NCI-H446 (cell line): ENCODE results near the gene EIF2B2.
A peak's percentile ranks its signal among the peaks of the same experiment; 100 is the strongest.
"Not testable (repeated sequence)": the region's sequence is repeated elsewhere in the genome, so short reads cannot be mapped to it uniquely, and the experiment has no call there.

Experiments
- DNase-seq, 2 experiments: peaks; one replicate each; lab custom pipeline; 2025; lab: John Stamatoyannopoulos, UW

Gene EIF2B2

DNA sequence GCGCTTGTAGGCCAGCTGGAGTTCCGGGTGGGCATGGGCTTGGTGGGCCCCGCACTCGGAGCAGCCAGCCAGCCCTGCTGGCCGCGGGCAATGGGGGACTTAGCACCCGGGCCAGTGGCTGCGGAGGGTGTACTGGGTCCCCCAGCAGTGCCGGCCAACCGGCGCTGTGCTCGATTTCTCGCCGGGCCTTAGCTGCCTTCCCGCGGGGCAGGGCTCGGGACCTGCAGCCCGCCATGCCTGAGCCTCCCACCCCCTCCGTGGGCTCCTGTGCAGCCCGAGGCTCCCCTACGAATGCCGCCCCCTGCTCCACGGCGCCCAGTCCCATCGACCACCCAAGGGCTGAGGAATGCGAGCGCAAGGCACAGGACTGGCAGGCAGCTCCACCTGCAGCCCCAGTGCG, 8.5 kb upstream of the EIF2B2 start:
- DNase-seq = not testable (repeated sequence)

GRCh38 chr14:74995781-74996180, 6.9 kb upstream of the EIF2B2 start:
- not testable (repeated sequence) for DNase-seq

DNA sequence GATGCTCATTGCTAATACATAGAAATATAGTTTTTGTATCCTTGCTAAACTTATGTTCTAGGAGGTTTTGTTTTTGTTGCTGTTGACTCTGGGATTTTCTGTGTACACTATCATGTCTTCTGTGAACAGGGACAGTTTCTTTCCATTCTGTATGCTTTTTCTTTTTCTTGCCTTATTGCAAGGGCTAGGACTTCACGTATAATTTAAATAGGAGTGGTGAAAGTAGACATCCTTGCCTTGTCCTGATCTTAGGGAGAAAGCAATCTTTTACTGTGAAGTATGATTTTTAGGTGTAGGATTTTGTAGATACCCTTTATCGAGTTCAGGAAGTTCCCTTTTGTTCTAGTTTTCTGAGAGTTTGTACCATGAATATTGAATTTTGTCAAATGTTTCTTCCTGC, 1.5 kb upstream of the EIF2B2 start:
- no peak for DNase-seq

GRCh38 chr14:75001899-75002298, 822 bp upstream of the EIF2B2 start:
- DNase-seq = no peak

DNA sequence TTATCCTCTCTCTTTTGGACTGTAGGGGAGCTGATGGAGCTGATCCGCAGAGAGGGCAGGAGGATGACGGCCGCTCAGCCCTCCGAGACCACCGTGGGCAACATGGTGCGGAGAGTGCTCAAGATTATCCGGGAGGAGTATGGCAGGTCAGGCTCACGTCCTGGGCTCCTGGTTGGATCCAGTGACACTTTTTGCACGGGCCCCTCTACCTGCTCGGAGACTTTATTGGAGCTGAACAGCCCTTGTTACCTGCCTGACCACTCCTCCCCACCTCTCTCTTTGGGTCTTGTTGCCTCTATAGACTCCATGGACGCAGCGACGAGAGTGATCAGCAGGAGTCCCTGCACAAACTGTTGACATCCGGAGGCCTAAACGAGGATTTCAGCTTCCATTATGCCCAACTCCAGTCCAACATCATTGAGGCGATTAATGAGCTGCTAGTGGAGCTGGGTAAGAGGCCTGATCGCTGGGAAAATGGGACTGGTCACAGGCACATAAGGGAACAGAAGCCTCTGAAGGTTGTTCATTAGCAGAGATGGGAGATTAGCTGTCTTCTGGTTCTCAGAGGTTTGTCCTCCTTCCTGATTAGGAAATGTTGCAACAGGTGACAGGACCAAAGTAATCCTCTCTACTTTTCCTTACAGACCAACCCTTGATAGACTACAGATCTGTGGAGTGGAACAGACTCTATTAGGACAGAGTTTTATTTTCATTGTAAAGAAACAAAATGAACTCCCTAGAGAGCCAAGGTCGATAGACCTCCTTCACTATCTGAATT, 718 bp downstream of the EIF2B2 start:
- no peak for DNase-seq

DNA sequence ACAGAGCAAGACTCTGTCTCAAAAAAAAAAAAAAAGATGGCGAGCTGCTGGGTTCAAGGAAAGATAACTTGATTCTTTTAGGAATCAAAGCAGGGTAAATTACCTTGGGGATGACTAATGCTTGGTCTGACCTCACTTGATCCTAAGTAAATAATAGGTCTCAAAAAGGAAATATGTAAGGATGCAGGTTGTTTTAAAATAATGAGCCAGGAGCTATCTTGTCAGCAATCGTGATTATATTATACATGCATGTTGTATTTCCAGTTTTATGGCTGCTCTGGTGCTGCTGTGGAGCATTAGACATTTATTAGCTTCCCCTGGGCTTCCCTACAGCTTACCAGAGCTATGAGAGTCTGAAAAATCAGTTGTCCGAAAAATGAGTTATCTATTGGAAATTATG, 2.6 kb downstream of the EIF2B2 start:
- no peak for DNase-seq

- DNase-seq = no peak
Observed at GRCh38 chr14:75009176-75009575, 6.5 kb downstream of the EIF2B2 start.

DNA sequence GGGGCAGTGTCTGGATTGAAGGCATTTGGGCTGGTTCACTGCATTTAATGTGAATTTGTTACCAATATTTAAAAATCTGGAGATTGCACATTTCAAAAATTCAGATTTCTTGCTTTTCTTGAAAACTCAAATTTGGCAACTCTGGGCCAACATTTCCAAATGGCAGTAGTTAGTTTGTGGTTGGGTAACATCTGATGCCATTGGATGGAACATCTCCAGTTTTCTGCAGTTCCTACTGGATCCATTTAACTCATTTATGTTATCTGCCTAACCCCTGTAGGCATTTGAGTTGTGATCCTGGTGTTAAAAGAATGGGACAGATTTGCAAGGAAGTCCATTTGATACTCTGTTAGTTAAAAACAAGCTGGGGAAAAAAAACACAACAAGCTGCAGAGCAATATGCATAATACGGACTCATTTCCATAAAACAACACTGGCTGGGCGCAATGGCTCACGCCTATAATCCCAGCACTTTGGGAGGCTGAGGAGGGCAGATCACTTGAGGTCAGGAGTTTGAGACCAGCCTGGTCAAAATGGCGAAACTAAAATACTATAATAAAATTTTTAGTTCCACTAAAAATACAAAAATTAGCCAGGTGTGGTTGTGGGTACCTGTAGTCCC, 7.9 kb downstream of the EIF2B2 start:
- DNase-seq = no peak

- DNase-seq = no peak
Observed at GRCh38 chr14:75011356-75011994, 8.8 kb downstream of the EIF2B2 start.

DNA sequence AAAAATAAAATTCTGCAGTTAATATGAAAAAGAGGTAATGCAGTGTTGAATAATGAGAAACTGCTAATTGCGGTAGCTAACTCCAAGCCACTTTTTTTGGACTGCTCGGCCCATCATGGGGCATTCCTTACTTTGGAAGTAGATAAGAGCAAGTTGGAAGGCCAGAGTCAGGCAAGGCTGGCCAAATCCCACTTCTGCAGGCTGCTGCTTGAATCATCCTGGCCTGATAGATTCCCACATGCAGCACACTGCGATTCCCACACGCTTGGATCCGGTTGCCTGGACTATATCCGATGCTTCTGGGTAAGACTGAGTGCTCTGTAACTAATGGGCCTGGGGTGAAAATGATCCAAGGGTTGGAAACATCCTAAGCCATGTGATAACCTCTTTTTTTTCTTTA, 10.6 kb downstream of the EIF2B2 start:
- no peak for DNase-seq

DNA sequence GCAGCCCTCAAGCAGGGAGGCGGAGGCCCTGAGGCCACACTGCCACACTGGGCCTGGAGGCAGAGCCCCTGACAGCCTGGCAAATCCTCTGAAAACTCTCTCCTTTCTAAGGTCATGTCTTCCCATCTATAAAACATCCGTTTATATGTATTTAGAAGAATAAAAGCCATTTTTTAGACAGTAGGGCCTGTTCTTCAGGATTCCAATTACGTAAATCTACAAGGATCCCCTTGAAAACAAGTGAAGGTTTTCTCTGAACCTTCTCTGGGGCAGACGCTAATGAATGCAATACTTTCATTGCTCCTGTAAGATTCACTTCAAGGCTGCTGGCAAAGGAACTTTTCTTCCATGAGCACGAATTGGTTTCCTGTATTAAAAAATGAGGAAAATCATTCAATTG, 12.8 kb downstream of the EIF2B2 start:
- DNase-seq = no peak

GRCh38 chr14:75016815-75017214, 14.1 kb downstream of the EIF2B2 start:
- DNase-seq = no peak

GRCh38 chr14:75018694-75019093, 16.0 kb downstream of the EIF2B2 start:
- no peak for DNase-seq

- peak in 1 of 2 experiments; percentile 7 for DNase-seq
Observed at GRCh38 chr14:75022655-75023054, 19.9 kb downstream of the EIF2B2 start.

DNA sequence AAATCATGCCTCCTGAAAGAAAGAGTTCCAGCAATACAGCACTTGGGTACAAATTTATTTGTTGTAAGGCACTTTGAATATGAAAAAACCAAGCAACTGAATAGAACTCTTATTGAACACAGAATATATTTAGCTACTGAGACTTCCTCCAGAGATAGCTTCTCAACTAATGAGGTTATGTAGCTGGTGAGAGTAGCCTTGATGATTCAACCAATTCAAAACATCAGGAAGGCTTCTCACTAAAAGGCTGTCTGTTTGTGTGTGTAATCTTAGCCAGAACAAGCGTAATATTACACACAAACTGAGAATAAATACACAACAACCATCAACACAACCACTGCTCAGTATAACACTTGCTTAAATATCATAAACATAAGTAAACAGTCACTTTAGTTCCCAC, 20.4 kb downstream of the EIF2B2 start:
- DNase-seq = no peak

DNA sequence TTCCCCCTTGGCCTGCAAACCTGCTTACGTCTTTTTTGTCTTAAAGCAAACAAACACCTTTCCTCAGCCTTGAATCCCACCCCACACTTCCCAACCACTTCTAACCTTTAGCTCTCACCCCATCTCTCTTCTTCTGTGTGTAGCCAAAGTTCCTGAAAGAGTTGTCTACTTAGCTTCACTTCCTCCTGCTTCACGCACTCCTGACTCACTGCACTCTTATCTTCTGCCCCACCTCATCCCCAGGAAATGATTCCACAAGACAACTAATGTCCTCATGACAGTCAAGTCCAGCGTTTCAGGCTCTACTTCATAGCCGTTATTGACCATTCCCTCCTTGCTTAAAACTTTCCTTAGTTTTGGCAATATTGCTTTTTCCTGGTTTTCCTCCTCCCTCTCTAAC, 22.4 kb downstream of the EIF2B2 start:
- no peak for DNase-seq

DNA sequence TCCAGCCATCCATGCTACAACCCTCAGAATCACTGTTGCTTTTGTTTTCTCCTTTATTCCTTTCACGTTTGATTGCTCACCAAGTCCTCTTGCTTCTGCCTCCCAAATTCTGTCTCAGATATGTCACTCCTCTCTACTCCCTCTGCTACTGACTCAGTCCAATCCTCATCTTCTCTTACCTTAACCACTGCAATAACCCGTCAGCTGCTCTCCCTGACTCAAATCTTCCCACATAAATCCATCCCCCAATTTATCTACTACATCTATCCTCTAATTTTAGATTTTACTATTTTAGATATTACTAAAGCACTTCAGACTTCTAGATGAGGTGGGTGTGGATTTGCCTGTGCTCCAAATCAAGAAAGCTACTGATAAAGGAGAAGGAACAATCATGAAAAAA, 23.2 kb downstream of the EIF2B2 start:
- DNase-seq = no peak

- no peak for DNase-seq
Observed at GRCh38 chr14:75030147-75030546, 27.4 kb downstream of the EIF2B2 start.

DNA sequence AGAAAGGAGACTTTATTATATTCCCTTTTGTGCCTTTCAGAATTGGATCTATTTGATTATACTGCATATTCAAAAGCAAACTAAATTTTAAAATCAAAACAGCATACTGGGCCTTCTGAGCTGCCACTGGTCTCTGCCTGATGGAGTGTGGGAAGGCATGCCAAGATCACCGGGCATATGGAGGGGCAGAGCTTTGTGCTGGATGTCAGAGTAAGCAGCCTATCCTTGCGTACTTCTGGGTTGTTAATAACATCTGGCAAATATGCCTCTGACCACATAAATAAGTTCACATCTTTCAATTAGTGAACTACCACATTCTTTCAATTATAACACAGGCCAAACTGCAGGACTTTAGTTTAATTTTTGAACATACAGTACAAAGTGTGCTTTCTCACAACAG, 30.2 kb downstream of the EIF2B2 start:
- no peak for DNase-seq

DNA sequence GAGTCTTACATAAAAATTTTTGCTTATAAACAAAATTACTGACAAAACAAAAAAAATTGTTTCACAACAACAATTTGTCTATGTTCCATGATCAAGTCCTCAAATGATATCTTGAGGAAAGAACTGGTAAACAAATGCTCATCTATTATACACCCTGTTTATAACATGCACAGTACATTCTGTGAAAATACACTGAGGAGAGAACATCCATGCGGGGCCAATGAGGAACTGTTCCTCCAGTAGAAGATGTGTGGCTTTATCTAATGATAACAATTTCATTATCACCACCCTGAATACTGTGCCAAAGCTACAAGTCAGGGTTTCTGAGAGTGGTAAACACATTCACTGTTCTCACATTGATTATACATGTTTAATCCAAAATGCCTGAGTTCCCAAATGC, 37.8 kb downstream of the EIF2B2 start:
- DNase-seq = no peak

GRCh38 chr14:75040959-75041358, 38.2 kb downstream of the EIF2B2 start:
- DNase-seq = no peak

GRCh38 chr14:75041613-75042012, 38.9 kb downstream of the EIF2B2 start:
- no peak for DNase-seq

DNA sequence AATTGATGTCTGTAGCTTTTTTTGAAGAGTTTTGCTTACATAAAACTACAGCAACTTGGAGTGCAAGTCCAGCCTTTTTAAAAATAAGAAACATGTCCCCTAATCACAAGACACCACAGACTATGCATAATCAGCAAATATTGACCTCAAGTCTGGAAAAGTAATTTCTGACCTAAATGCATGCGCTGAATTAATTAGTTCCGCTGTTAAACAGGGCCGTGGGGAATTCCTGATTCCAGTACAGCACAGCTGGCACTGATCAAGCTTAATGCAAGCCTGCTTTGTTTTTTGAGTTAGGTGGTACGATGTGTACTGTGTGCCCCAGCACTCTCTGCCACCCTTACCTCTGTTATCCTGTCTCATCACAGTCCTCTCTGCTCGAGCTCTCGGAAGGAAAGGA, 39.3 kb downstream of the EIF2B2 start:
- DNase-seq = no peak
